Epidermal melanocyte (primary cell): ENCODE data around the gene TNFRSF19.
"Not testable (repeated sequence)": the region's sequence is repeated elsewhere in the genome, so short reads cannot be mapped to it uniquely, and the experiment has no call there.

ENCODE experiments used
- DNase-seq: peaks from one replicate; pipeline ENCODE4 v3.0.0; 2011; ENCODE audit warnings: low spot score; ENCODE audit not compliant: insufficient read length

The TNFRSF19 gene

GRCh38 chr13:23567906-23568460 is 2.2 kb upstream of the TNFRSF19 start:
- DNase-seq, result no peak

- no peak for DNase-seq
Measured at GRCh38 chr13:23570921-23571315, 706 bp downstream of the TNFRSF19 start.

- no peak for DNase-seq
Measured at GRCh38 chr13:23571431-23571830, 1.2 kb downstream of the TNFRSF19 start.

GRCh38 chr13:23572836-23573235 is 2.6 kb downstream of the TNFRSF19 start:
- DNase-seq, result no peak

- no peak for DNase-seq
Measured at GRCh38 chr13:23574421-23575145, 4.4 kb downstream of the TNFRSF19 start.

GRCh38 chr13:23575632-23576031 is 5.4 kb downstream of the TNFRSF19 start:
- no peak for DNase-seq

- no peak for DNase-seq
Measured at GRCh38 chr13:23578411-23579071, 8.3 kb downstream of the TNFRSF19 start.

GRCh38 chr13:23579072-23579895 is 9.1 kb downstream of the TNFRSF19 start:
- peak; percentile 73 for DNase-seq

- DNase-seq, result no peak
Measured at GRCh38 chr13:23579896-23580683, 9.9 kb downstream of the TNFRSF19 start.

- no peak for DNase-seq
Measured at GRCh38 chr13:23580684-23581060, 10.5 kb downstream of the TNFRSF19 start.

- DNase-seq, result no peak
Measured at GRCh38 chr13:23583491-23583890, 13.3 kb downstream of the TNFRSF19 start.

- no peak for DNase-seq
Measured at GRCh38 chr13:23584275-23584674, 14.1 kb downstream of the TNFRSF19 start.

- no peak for DNase-seq
Measured at GRCh38 chr13:23586336-23586735, 16.1 kb downstream of the TNFRSF19 start.

GRCh38 chr13:23588666-23589065 is 18.5 kb downstream of the TNFRSF19 start:
- DNase-seq, result no peak

GRCh38 chr13:23592596-23592995 is 22.4 kb downstream of the TNFRSF19 start:
- DNase-seq, result no peak

- no peak for DNase-seq
Measured at GRCh38 chr13:23593148-23593547, 22.9 kb downstream of the TNFRSF19 start.

GRCh38 chr13:23594290-23594689 is 24.1 kb downstream of the TNFRSF19 start:
- DNase-seq, result not testable (repeated sequence)

- DNase-seq, result no peak
Measured at GRCh38 chr13:23598369-23598768, 28.2 kb downstream of the TNFRSF19 start.

GRCh38 chr13:23599083-23599925 is 29.1 kb downstream of the TNFRSF19 start:
- DNase-seq, result no peak

- no peak for DNase-seq
Measured at GRCh38 chr13:23600100-23600499, 29.9 kb downstream of the TNFRSF19 start.
